Measurements from ENCODE around the gene TENM4. TPM values are rescaled to one million over a fixed set of nuclear protein-coding genes. Genes with fewer than 3 reads are reported as not detected.

Gene TENM4
- polyA plus RNA-seq, 3 donors from 2014 or later, result not detected

- H3K27ac Mint-ChIP-seq, result no peak overlapping the region
- no peak for DNase-seq
- peaks cover 0 to 4% (median 0%) of the 10 kb centered on the region in 6 donors for H3K9me3 Mint-ChIP-seq
- H3K36me3 Mint-ChIP-seq, result no peaks in the 10 kb centered on the region
- H3K4me3 Mint-ChIP-seq, result no peak overlapping the region
- peaks cover 0 to 1% (median 0%) of the 10 kb centered on the region in 3 donors for H3K27me3 Mint-ChIP-seq (ENCODE audit: low read depth in 3 of 3)
- H3K4me1 Mint-ChIP-seq, result no peaks in the 10 kb centered on the region
These were observed 270.5 kb downstream of the TENM4 start for GRCh38 chr11:79170321-79170720.

DNA sequence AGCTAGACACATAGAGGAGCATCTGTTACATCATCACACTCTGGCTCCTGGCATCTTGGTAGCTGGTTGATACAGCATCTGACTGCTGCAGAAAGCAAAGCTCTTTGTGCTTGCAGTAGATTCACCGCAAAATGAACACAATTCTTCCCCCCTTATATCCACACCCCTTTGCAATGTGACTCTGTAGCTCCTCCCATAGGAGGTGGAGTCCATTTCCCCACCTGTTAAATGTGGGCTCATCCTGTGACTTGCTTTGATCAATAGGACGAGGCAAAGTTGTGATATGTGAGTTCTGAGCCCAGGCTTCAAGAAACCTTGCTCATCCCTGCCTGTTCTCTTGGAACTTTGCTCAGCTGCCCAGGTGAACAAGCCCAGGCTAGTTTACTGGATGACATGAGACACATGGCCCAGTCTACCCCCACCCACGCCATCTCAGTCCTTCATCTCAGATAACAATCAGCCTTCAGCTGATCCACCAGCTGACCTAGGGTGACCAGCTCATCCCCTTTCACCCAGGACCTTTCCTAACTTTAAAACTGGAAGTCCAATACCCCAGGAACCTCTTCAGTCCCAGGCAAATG is 272.2 kb downstream of the TENM4 start:
- no peaks in the 10 kb centered on the region for H3K36me3 Mint-ChIP-seq
- H3K27ac Mint-ChIP-seq, result no peak overlapping the region
- no peaks in the 10 kb centered on the region for H3K4me1 Mint-ChIP-seq
- no peak for DNase-seq
- peaks cover 0 to 9% (median 0%) of the 10 kb centered on the region in 6 donors for H3K9me3 Mint-ChIP-seq
- no peak overlapping the region for H3K4me3 Mint-ChIP-seq
- H3K27me3 Mint-ChIP-seq (ENCODE audit: low read depth in 3 of 3), result peaks cover 0 to 1% (median 0%) of the 10 kb centered on the region in 3 donors

- Mint-ChIP-seq H3K4me3 (no peak overlapping the region), H3K27me3 (ENCODE audit: low read depth in 3 of 3) (peaks cover 0 to 1% (median 0%) of the 10 kb centered on the region in 3 donors), H3K36me3 (no peaks in the 10 kb centered on the region), H3K4me1 (no peaks in the 10 kb centered on the region), H3K27ac (no peak overlapping the region), H3K9me3 (peaks cover 0 to 9% (median 0%) of the 10 kb centered on the region in 6 donors)
- DNase-seq, result no peak
These were observed 273.2 kb downstream of the TENM4 start for GRCh38 chr11:79167510-79168188.

DNA sequence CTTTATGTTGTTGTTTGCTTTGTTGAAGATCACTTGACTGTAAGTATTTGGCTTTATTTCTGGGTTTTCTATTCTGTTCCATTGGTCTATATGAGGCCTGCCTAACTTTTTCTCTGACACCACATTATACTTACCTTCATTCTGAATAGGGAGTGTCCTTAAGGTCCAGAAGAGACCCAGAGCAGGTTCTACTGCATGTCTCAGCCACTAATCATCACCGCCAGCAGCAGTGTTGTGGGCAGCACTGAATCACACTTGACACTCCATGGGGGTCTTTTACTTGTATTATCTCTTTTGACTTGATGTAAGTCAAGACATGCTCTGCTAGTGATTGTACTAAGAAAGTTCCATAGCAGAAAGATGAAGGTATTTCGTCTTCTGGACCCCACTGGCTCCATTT is 274.9 kb downstream of the TENM4 start:
- DNase-seq, result no peak
- no peak overlapping the region for H3K4me3 Mint-ChIP-seq
- no peaks in the 10 kb centered on the region for H3K4me1 Mint-ChIP-seq
- no peak overlapping the region for H3K27ac Mint-ChIP-seq
- peaks cover 0 to 9% (median 0%) of the 10 kb centered on the region in 6 donors for H3K9me3 Mint-ChIP-seq
- H3K36me3 Mint-ChIP-seq, result no peaks in the 10 kb centered on the region
- H3K27me3 Mint-ChIP-seq (ENCODE audit: low read depth in 3 of 3), result peaks cover 0 to 2% (median 1%) of the 10 kb centered on the region in 3 donors

DNA sequence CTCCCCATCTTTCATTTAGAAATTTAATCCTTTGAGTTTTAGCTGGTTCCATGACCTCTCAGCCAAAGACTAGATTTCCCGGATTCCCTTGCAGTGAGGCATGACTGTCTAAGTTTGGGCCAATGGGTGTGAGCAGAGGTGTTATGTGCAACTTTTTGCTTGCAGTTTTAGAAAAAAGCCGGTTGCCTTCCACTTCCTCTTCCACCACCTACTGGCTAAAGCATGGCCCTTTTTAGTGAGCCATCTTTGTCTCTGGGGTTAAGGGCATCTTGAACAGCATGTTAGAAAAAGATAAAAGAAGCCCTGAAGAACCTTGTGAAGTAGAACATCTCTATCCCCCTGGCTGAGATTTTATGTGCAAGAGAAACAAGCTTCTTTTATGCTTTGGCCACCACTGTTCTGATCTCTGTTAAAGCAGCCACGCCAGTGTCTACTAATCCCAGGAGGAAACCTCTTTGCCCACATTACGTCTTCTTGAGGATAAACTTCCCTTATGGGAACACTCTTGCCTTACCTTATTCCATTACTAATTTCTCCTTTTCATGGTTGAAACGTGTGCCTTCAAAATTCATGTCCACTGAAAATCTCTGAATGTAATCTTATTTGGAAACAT is 279.9 kb downstream of the TENM4 start:
- H3K4me1 Mint-ChIP-seq, result no peaks in the 10 kb centered on the region
- H3K9me3 Mint-ChIP-seq, result peaks cover 0 to 5% (median 0%) of the 10 kb centered on the region in 6 donors
- peaks cover 0 to 2% (median 0%) of the 10 kb centered on the region in 3 donors for H3K27me3 Mint-ChIP-seq (ENCODE audit: low read depth in 3 of 3)
- no peak overlapping the region for H3K4me3 Mint-ChIP-seq
- no peak for DNase-seq
- no peaks in the 10 kb centered on the region for H3K36me3 Mint-ChIP-seq
- no peak overlapping the region for H3K27ac Mint-ChIP-seq

GRCh38 chr11:79159657-79160450 is 281.0 kb downstream of the TENM4 start:
- H3K36me3 Mint-ChIP-seq, result no peaks in the 10 kb centered on the region
- H3K9me3 Mint-ChIP-seq, result peaks cover 0 to 3% (median 0%) of the 10 kb centered on the region in 6 donors
- no peak overlapping the region for H3K27ac Mint-ChIP-seq
- no peaks in the 10 kb centered on the region for H3K4me1 Mint-ChIP-seq
- no peak overlapping the region for H3K4me3 Mint-ChIP-seq
- no peak for DNase-seq
- peaks cover 0 to 2% (median 0%) of the 10 kb centered on the region in 3 donors for H3K27me3 Mint-ChIP-seq (ENCODE audit: low read depth in 3 of 3)

GRCh38 chr11:79157738-79158137 is 283.1 kb downstream of the TENM4 start:
- Mint-ChIP-seq H3K27me3 (ENCODE audit: low read depth in 3 of 3) (peaks cover 0 to 2% (median 0%) of the 10 kb centered on the region in 3 donors), H3K4me3 (no peak overlapping the region), H3K27ac (no peak overlapping the region), H3K36me3 (no peaks in the 10 kb centered on the region), H3K9me3 (peaks cover 0 to 3% (median 0%) of the 10 kb centered on the region in 6 donors), H3K4me1 (no peaks in the 10 kb centered on the region)
- DNase-seq, result no peak

- H3K36me3 Mint-ChIP-seq, result no peaks in the 10 kb centered on the region
- H3K4me3 Mint-ChIP-seq, result no peak overlapping the region
- no peak for DNase-seq
- peaks cover 0 to 3% (median 0%) of the 10 kb centered on the region in 6 donors for H3K9me3 Mint-ChIP-seq
- no peak overlapping the region for H3K27ac Mint-ChIP-seq
- H3K4me1 Mint-ChIP-seq, result no peaks in the 10 kb centered on the region
- H3K27me3 Mint-ChIP-seq (ENCODE audit: low read depth in 3 of 3), result no peaks in the 10 kb centered on the region
These were observed 284.8 kb downstream of the TENM4 start for GRCh38 chr11:79156031-79156430.

- Mint-ChIP-seq H3K36me3 (no peaks in the 10 kb centered on the region), H3K4me1 (no peaks in the 10 kb centered on the region), H3K4me3 (no peak overlapping the region), H3K9me3 (peaks cover 0 to 3% (median 0%) of the 10 kb centered on the region in 6 donors), H3K27ac (no peak overlapping the region), H3K27me3 (ENCODE audit: low read depth in 3 of 3) (no peaks in the 10 kb centered on the region)
- DNase-seq, result no peak
These were observed 285.6 kb downstream of the TENM4 start for GRCh38 chr11:79155237-79155636.

DNA sequence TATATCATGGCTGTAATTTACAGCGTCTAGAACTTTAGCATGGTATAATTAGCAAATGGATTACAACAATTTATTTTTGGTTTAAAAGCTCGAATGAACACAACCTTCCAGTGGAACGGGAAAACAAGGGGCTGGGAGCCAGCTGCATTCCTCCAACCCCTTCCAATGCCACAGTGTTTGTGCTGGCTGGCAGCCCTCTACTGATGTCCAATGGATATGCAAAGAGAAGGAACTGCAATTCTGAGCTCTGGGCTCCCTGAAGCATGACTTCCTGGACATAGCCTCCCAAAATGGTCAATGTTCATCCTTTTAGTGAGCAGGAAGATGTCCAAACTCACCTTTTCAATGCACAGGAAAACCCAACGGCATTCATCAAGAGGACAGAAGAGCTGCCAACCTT is 288.3 kb downstream of the TENM4 start:
- peaks cover 0 to 3% (median 0%) of the 10 kb centered on the region in 6 donors for H3K9me3 Mint-ChIP-seq
- H3K36me3 Mint-ChIP-seq, result no peaks in the 10 kb centered on the region
- no peak for DNase-seq
- no peaks in the 10 kb centered on the region for H3K4me1 Mint-ChIP-seq
- no peak overlapping the region for H3K4me3 Mint-ChIP-seq
- no peaks in the 10 kb centered on the region for H3K27me3 Mint-ChIP-seq (ENCODE audit: low read depth in 3 of 3)
- H3K27ac Mint-ChIP-seq, result no peak overlapping the region

DNA sequence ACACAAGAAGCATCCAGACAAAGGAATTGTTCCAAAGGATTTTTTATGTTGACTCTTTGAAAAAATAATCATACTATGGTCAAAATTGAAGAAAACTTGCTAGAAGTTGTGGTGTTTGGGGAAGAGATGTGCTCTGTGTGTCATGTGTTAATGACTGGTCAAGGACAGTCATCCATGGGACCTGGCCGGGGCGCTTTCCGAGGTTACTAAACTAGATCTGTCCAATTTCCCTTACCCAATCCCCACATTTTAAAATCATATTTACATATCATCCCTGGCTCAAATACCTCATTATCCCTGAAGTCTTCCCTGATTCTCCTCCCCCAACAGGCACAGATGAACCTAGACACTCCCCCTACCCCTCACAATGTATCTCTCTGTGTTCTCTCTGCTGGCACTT is 289.4 kb downstream of the TENM4 start:
- DNase-seq, result no peak
- Mint-ChIP-seq H3K9me3 (peaks cover 0 to 3% (median 0%) of the 10 kb centered on the region in 6 donors), H3K36me3 (no peaks in the 10 kb centered on the region), H3K27me3 (ENCODE audit: low read depth in 3 of 3) (no peaks in the 10 kb centered on the region), H3K27ac (no peak overlapping the region), H3K4me1 (no peaks in the 10 kb centered on the region), H3K4me3 (no peak overlapping the region)

DNA sequence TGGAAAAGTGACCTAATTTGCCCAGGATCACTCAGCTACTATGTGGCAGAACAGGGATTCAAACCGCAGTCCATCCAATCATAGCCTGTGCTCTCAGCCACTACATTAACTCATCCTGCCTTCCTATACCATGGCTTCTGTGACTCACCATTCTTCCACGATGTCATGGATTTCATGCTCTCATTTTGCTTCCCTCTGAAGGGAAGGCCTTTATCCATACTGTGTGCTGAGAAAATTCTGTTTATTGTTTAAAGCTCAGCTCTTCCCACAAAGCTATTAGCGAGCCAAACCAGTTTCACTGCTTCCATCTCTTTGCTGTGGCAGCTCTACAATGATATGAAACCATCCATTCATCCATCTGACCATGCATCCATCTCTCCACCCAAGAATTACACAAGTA is 289.9 kb downstream of the TENM4 start:
- Mint-ChIP-seq H3K27ac (no peak overlapping the region), H3K4me3 (no peak overlapping the region), H3K36me3 (no peaks in the 10 kb centered on the region), H3K9me3 (peaks cover 0 to 3% (median 0%) of the 10 kb centered on the region in 6 donors), H3K4me1 (no peaks in the 10 kb centered on the region), H3K27me3 (ENCODE audit: low read depth in 3 of 3) (no peaks in the 10 kb centered on the region)
- DNase-seq, result no peak

- H3K27ac Mint-ChIP-seq, result no peak overlapping the region
- no peaks in the 10 kb centered on the region for H3K27me3 Mint-ChIP-seq (ENCODE audit: low read depth in 3 of 3)
- H3K4me3 Mint-ChIP-seq, result no peak overlapping the region
- H3K36me3 Mint-ChIP-seq, result no peaks in the 10 kb centered on the region
- no peaks in the 10 kb centered on the region for H3K4me1 Mint-ChIP-seq
- peaks cover 0 to 3% (median 0%) of the 10 kb centered on the region in 6 donors for H3K9me3 Mint-ChIP-seq
- no peak for DNase-seq
These were observed 290.5 kb downstream of the TENM4 start for GRCh38 chr11:79150320-79150719.

DNA sequence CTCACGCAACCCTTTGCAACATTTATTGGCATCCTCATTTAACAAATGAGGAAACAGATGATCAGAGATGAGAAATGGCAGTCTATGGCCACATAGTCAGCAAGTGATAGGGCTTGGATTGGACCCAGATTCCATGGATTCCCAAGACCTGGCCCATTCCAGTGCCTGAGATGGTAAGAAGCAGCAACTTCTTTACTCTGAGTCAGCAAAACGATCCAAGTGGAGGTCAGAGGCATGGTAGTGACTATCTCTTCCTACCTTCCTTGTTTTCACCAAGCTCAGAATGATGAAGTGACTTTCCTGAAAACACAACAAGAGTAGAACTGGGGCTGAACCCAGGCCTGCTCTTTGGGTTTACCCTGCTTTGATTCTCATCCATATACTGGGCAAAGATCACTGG is 293.1 kb downstream of the TENM4 start:
- H3K36me3 Mint-ChIP-seq, result no peaks in the 10 kb centered on the region
- no peaks in the 10 kb centered on the region for H3K27me3 Mint-ChIP-seq (ENCODE audit: low read depth in 3 of 3)
- H3K9me3 Mint-ChIP-seq, result peaks cover 0 to 2% (median under 1%) of the 10 kb centered on the region in 6 donors
- no peak for DNase-seq
- no peak overlapping the region for H3K27ac Mint-ChIP-seq
- H3K4me1 Mint-ChIP-seq, result no peaks in the 10 kb centered on the region
- H3K4me3 Mint-ChIP-seq, result no peak overlapping the region

Measured in immature natural killer cell (primary cell).